ENCODE measurements around the gene SEMA5A.

The SEMA5A gene

GRCh38 chr5:9046756-9047481 lies 499.0 kb downstream of the SEMA5A start:
- no peak overlapping the region for H3K4me3 ChIP-seq (ENCODE audit: low read depth, low read length)
- DNase-seq (ENCODE audit: low read depth), result peak; percentile 96
- TF ChIP-seq CTCF (conservative IDR thresholded peaks at IDR 0.05; ENCODE audit: low read depth, low read length), result no peak

- no peak overlapping the region for H3K4me3 ChIP-seq (ENCODE audit: low read depth, low read length)
- TF ChIP-seq CTCF (conservative IDR thresholded peaks at IDR 0.05; ENCODE audit: low read depth, low read length), result no peak
- DNase-seq (ENCODE audit: low read depth), result no peak
Observed at GRCh38 chr5:9045946-9046345, 499.9 kb downstream of the SEMA5A start.

GRCh38 chr5:9042241-9042640 lies 503.6 kb downstream of the SEMA5A start:
- DNase-seq (ENCODE audit: low read depth), result no peak
- no peak overlapping the region for H3K4me3 ChIP-seq (ENCODE audit: low read depth, low read length)
- TF ChIP-seq CTCF (conservative IDR thresholded peaks at IDR 0.05; ENCODE audit: low read depth, low read length), result no peak

- H3K4me3 ChIP-seq (ENCODE audit: low read depth, low read length), result no peak overlapping the region
- no peak for DNase-seq (ENCODE audit: low read depth)
- no peak for TF ChIP-seq CTCF (conservative IDR thresholded peaks at IDR 0.05; ENCODE audit: low read depth, low read length)
Observed at GRCh38 chr5:9040475-9040874, 505.4 kb downstream of the SEMA5A start.

GRCh38 chr5:9037048-9037447 lies 508.8 kb downstream of the SEMA5A start:
- no peak for TF ChIP-seq CTCF (conservative IDR thresholded peaks at IDR 0.05; ENCODE audit: low read depth, low read length)
- no peak for DNase-seq (ENCODE audit: low read depth)
- H3K4me3 ChIP-seq (ENCODE audit: low read depth, low read length), result no peak overlapping the region

- TF ChIP-seq CTCF (conservative IDR thresholded peaks at IDR 0.05; ENCODE audit: low read depth, low read length), result no peak
- no peak for DNase-seq (ENCODE audit: low read depth)
- no peak overlapping the region for H3K4me3 ChIP-seq (ENCODE audit: low read depth, low read length)
Observed at GRCh38 chr5:9035346-9035745, 510.5 kb downstream of the SEMA5A start.

GRCh38 chr5:9034649-9035048 lies 511.2 kb downstream of the SEMA5A start:
- peak; percentile 94 for DNase-seq (ENCODE audit: low read depth)
- TF ChIP-seq CTCF (conservative IDR thresholded peaks at IDR 0.05; ENCODE audit: low read depth, low read length), result no peak
- H3K4me3 ChIP-seq (ENCODE audit: low read depth, low read length), result no peak overlapping the region

Data from choroid plexus epithelial cell (primary cell).